Mesenchymal stem cell (in vitro differentiated cells and primary cell): ENCODE measurements around the gene TNF.

Experiments
- DNase-seq: peaks from one replicate; pipeline ENCODE4 v3.0.0-alpha.2; 2013
- H2AFZ ChIP-seq: one replicate; pipeline ENCODE4 v1.6.1; 2013; ENCODE audit warnings: low read depth, mild to moderate bottlenecking, control low read depth, inconsistent platforms, low read length, moderate library complexity
- H2AK5ac ChIP-seq: 2 replicates; pipeline ENCODE4 v1.6.1; 2013; ENCODE audit warnings: low read length, moderate library complexity, mild to moderate bottlenecking, inconsistent platforms; ENCODE audit not compliant: severe bottlenecking
- H2BK120ac ChIP-seq: one replicate; pipeline ENCODE4 v1.6.1; 2013; ENCODE audit warnings: low read depth, mild to moderate bottlenecking, inconsistent platforms, low read length, moderate library complexity
- H2BK12ac ChIP-seq, 2 experiments: one replicate each; pipeline ENCODE4 v1.6.1; 2013; ENCODE audit warnings: inconsistent platforms in 2 of 2, low read length in 2 of 2, mild to moderate bottlenecking in 2 of 2, moderate library complexity in 2 of 2, control low read depth in 1 of 2
- H2BK15ac ChIP-seq: one replicate; pipeline ENCODE4 v1.6.1; 2013; ENCODE audit warnings: mild to moderate bottlenecking, low read depth, inconsistent platforms; ENCODE audit not compliant: poor library complexity, severe bottlenecking
- H2BK5ac ChIP-seq: 2 replicates; pipeline ENCODE4 v1.6.1; 2013; ENCODE audit warnings: low read depth, mild to moderate bottlenecking, low read length, control low read depth, inconsistent platforms; ENCODE audit not compliant: poor library complexity, severe bottlenecking
- H3K14ac ChIP-seq, 2 experiments: one replicate each; pipeline ENCODE4 v1.6.1; 2013; ENCODE audit warnings: inconsistent platforms in 2 of 2, low read length in 2 of 2, control low read depth in 1 of 2, mild to moderate bottlenecking in 1 of 2, moderate library complexity in 1 of 2
- H3K18ac ChIP-seq, 2 experiments: one replicate each; pipeline ENCODE4 v1.6.1; 2013; ENCODE audit warnings: inconsistent platforms in 2 of 2, low read length in 2 of 2, control low read depth in 1 of 2, low read depth in 1 of 2, mild to moderate bottlenecking in 1 of 2
- H3K23ac ChIP-seq, 2 experiments: one replicate each; pipeline ENCODE4 v1.6.1; 2013; ENCODE audit warnings: inconsistent platforms in 2 of 2, low read length in 2 of 2, mild to moderate bottlenecking in 2 of 2, moderate library complexity in 2 of 2, control low read depth in 1 of 2
- H3K27ac ChIP-seq: 2 replicates; pipeline ENCODE4 v1.5.1; 2013; ENCODE audit warnings: mild to moderate bottlenecking, moderate library complexity, low read length, control low read depth, inconsistent platforms; ENCODE audit not compliant: poor library complexity, severe bottlenecking
- H3K27me3 ChIP-seq, 2 experiments: 2 replicates each; pipeline versions ENCODE4 v1.6.1 to v1.7.0; 2013; ENCODE audit warnings: low read length in 2 of 2, mild to moderate bottlenecking in 2 of 2, moderate library complexity in 2 of 2, control low read depth in 1 of 2, inconsistent platforms in 1 of 2; ENCODE audit not compliant: control insufficient read depth in 1 of 2, insufficient read depth in 1 of 2
- H3K36me3 ChIP-seq, 2 experiments: 2 replicates each; pipeline versions ENCODE4 v1.6.1 to v1.7.0; 2013; ENCODE audit warnings: low read length in 2 of 2, control low read depth in 1 of 2, inconsistent platforms in 1 of 2, low read depth in 1 of 2, mild to moderate bottlenecking in 1 of 2; ENCODE audit not compliant: insufficient read depth in 2 of 2, control insufficient read depth in 1 of 2
- H3K4ac ChIP-seq, 2 experiments: one replicate each; pipeline ENCODE4 v1.6.1; 2013; ENCODE audit warnings: inconsistent platforms in 2 of 2, low read length in 2 of 2, mild to moderate bottlenecking in 2 of 2, moderate library complexity in 2 of 2, control low read depth in 1 of 2, low read depth in 1 of 2
- H3K4me1 ChIP-seq: 2 replicates; pipeline ENCODE4 v1.6.1; 2013; ENCODE audit warnings: low read depth, low read length, control low read depth; ENCODE audit not compliant: control insufficient read depth, insufficient read depth
- H3K4me2 ChIP-seq: 2 replicates; pipeline ENCODE4 v1.6.1; 2013; ENCODE audit warnings: low read length, mild to moderate bottlenecking, inconsistent platforms; ENCODE audit not compliant: poor library complexity, severe bottlenecking
- H3K4me3 ChIP-seq, 2 experiments: 2 replicates each; pipeline versions ENCODE4 v1.5.1 to v1.7.0; 2013; ENCODE audit warnings: low read length in 2 of 2, mild to moderate bottlenecking in 2 of 2, control low read depth in 1 of 2, low read depth in 1 of 2; ENCODE audit not compliant: insufficient read depth in 1 of 2
- H3K79me1 ChIP-seq: replicated peaks from 2 replicates; pipeline ENCODE4 v1.6.1; 2013; ENCODE audit warnings: mild to moderate bottlenecking, control low read depth, low read length, inconsistent platforms; ENCODE audit not compliant: poor library complexity, severe bottlenecking
- H3K9ac ChIP-seq: 2 replicates; pipeline ENCODE4 v1.7.0; 2013; ENCODE audit warnings: mild to moderate bottlenecking, low read length, moderate library complexity
- H3K9me3 ChIP-seq: 2 replicates; pipeline ENCODE4 v1.7.0; 2013; ENCODE audit warnings: mild to moderate bottlenecking, low read length; ENCODE audit not compliant: control insufficient read depth
- H4K8ac ChIP-seq: one replicate; pipeline ENCODE4 v1.6.1; 2013; ENCODE audit warnings: inconsistent platforms, mild to moderate bottlenecking, low read length, moderate library complexity
- H4K91ac ChIP-seq: one replicate; pipeline ENCODE4 v1.6.1; 2013; ENCODE audit warnings: mild to moderate bottlenecking, low read length, inconsistent platforms
- WGBS: methylation state at CpG from one replicate; pipeline ENCODE4 v1.1.7; 2013; ENCODE audit warnings: mixed read lengths; 5-methylcytosine and 5-hydroxymethylcytosine counted together

Gene TNF

DNA sequence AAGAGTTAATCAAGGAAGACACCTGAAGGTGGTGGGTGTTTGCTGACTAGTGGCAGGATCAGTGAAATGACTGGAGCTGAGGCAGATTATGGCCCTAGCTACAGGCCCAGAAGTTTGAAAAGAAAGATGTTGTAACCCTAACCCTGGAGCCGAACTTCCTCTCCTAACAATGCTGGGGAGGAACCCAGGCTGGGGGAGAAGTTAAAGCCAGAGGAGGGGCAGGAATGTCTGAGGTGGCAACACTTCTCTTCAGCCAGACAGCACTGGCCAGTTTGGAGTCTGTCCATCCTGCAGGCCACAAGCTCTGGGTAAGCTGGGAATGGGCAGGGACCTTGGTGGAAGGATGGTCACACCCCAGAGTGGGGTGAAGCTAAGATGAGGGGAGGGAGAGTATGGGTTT, 10.6 kb downstream of the TNF start, which contains the start of gene LST1:
TSS of gene LST1 (plus strand) at position 270 of the 400 bp plus-strand sequence. CDS start 1,023 bp downstream, outside the sequence.
- Histone ChIP-seq H3K9ac (no peak within 1 kb of the TSS), H3K4me3 (no peak within 1 kb of the TSS), H3K23ac (no peak within 1 kb of the TSS), H3K27me3 (peaks cover 0 to 15% of the 10 kb centered on the region in 2 experiments), H3K18ac (no peak within 1 kb of the TSS), H2BK5ac (no peak within 1 kb of the TSS), H2BK12ac (no peak within 1 kb of the TSS), H3K4ac (no peak within 1 kb of the TSS), H3K14ac (peak within 1 kb of the TSS in 1 of 2 experiments; percentile 46), H3K4me2 (no peak within 1 kb of the TSS), H3K27ac (no peak within 1 kb of the TSS), H3K9me3 (no peaks in the 10 kb centered on the region), H3K36me3 (no peaks in the 10 kb centered on the region), H4K91ac (no peak within 1 kb of the TSS), H3K79me1 (peaks cover 10% of the 10 kb centered on the region), H2AK5ac (no peak within 1 kb of the TSS), H2BK120ac (no peak within 1 kb of the TSS), H2AFZ (no peak within 1 kb of the TSS), H2BK15ac (no peak within 1 kb of the TSS), H4K8ac (peak within 1 kb of the TSS; percentile 19), H3K4me1 (peaks cover 15% of the 10 kb centered on the region)
- WGBS = 85% methylated on average over 1 of the region's 1 CpG
- no peak for DNase-seq

DNA sequence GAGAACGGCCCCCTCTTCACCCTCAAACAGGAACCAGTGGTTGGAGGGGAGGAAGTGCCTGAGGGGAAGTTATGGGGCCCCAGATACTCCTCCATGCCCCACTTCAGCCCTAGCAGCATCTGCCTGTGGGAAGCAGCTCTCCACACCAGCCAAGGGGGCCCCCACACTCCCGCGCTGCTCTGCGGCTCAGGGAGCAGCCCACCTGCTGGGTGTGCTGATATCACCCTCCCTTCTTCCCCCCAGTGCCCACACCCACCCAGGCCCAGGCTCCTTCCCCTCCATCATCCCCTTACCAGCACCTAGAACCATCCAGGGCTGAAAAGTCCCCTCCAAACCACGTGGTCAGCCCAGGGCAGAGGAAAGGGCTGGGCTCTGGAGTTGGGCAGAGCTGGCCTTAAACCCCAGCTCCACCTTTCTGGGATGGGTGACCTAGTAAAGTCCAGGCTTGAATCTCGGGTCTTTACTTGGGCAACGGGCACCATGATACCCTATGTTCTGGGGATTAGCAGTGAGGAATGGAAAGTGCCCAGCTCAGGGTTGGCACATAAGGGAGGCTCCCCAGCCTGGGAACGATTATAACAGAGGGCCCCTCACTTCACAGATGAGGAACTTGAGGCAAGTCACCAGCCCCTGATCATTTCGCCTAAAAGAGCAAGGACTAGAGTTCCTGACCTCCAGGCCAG, 11.4 kb downstream of the TNF start:
- Histone ChIP-seq H3K36me3 (no peaks in the 10 kb centered on the region), H2BK5ac (no peak overlapping the region), H3K27ac (no peak overlapping the region), H3K27me3 (peaks cover 0 to 15% of the 10 kb centered on the region in 2 experiments), H3K9ac (no peak overlapping the region), H4K91ac (no peak overlapping the region), H3K79me1 (peaks cover 2% of the 10 kb centered on the region), H3K4me2 (no peak overlapping the region), H3K14ac (no peak overlapping the region), H3K9me3 (no peaks in the 10 kb centered on the region), H3K4me1 (peaks cover 12% of the 10 kb centered on the region), H3K18ac (no peak overlapping the region), H2BK15ac (no peak overlapping the region), H2BK120ac (no peak overlapping the region), H3K4ac (no peak overlapping the region), H2BK12ac (no peak overlapping the region), H2AK5ac (no peak overlapping the region), H4K8ac (no peak overlapping the region), H3K23ac (no peak overlapping the region), H3K4me3 (no peak overlapping the region), H2AFZ (no peak overlapping the region)
- 81% methylated on average over 8 of the region's 9 CpGs for WGBS
- DNase-seq = no peak

DNA sequence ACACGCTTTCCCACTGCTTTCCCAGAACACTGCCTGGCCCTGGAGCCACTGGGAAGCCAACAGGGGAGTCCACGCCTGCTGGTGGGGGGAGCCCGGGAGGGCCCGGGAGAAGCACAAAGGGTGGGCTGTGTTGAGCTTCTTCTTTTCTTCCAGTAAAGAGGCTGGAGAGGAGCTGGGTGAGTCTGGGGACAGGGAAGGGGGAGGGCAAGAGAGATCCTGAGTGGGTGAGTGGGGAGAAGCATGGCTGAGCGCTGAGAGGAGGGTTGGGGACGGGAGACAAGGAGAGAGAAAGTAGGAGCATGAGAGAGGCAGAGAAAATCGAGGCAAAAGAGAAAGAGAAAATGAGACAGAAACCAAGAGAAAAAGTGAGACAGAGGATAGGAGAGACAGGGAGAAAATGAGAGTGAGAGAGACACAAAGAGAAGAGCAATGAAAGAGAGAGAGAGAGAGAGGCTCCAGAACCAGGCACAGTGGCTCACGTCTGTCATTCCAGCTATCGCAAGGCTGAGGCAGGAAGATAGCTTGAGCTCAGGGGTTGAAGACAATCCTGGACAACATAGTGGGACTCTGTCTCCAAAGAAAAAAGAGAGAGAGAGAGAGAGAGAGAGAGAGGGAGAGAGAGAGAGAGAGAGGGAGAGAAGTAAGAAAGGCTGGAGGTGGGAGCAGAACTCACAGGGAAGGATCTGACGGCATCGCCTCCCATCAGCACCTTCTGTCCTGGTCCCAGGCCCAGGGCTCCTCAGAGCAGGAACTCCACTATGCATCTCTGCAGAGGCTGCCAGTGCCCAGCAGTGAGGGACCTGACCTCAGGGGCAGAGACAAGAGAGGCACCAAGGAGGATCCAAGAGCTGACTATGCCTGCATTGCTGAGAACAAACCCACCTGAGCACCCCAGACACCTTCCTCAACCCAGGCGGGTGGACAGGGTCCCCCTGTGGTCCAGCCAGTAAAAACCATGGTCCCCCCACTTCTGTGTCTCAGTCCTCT, 12.7 kb downstream of the TNF start:
- H2BK5ac ChIP-seq = no peak overlapping the region
- H4K91ac ChIP-seq = no peak overlapping the region
- no peaks in the 10 kb centered on the region for H3K36me3 ChIP-seq
- DNase-seq = no peak
- no peak overlapping the region for H3K14ac ChIP-seq
- WGBS = 79% methylated on average over 12 of the region's 12 CpGs
- H3K23ac ChIP-seq = no peak overlapping the region
- H3K27ac ChIP-seq = no peak overlapping the region
- no peak overlapping the region for H2AFZ ChIP-seq
- H2BK15ac ChIP-seq = no peak overlapping the region
- H3K27me3 ChIP-seq = peaks cover 0 to 15% of the 10 kb centered on the region in 2 experiments
- no peaks in the 10 kb centered on the region for H3K79me1 ChIP-seq
- H2AK5ac ChIP-seq = no peak overlapping the region
- peaks cover 2% of the 10 kb centered on the region for H3K4me1 ChIP-seq
- H3K9ac ChIP-seq = no peak overlapping the region
- peak overlapping the region in 1 of 2 experiments; percentile 23 for H2BK12ac ChIP-seq
- no peak overlapping the region for H4K8ac ChIP-seq
- no peak overlapping the region for H2BK120ac ChIP-seq
- no peak overlapping the region for H3K4me2 ChIP-seq
- H3K4me3 ChIP-seq = no peak overlapping the region
- no peaks in the 10 kb centered on the region for H3K9me3 ChIP-seq
- H3K4ac ChIP-seq = no peak overlapping the region
- H3K18ac ChIP-seq = no peak overlapping the region
